Gastroesophageal sphincter (tissue), 4 donors: ENCODE measurements around the gene ATP6V1D. TPM values are rescaled to one million over a fixed set of nuclear protein-coding genes. Genes with fewer than 3 reads are reported as not detected.

Experiments used
- ATAC-seq: fragments of 150-250 bp; one replicate; pipeline ENCODE4 v1.9.1; 2016; ENCODE audit warnings: mild to moderate bottlenecking, moderate library complexity
- H3K27ac ChIP-seq, 4 donors: fragments of 200-600 bp; sonication (generic) in 3 of 4; 1 replicate in 3 of 4; 2 replicates in 1 of 4; pipeline ENCODE4 v1.5.1; 2016 to 2019
- H3K27me3 ChIP-seq: fragments of 200-600 bp; sonication (generic); one replicate; pipeline ENCODE4 v1.5.1; 2019
- H3K36me3 ChIP-seq, 2 donors: fragments of 200-600 bp; sonication (generic); one replicate each; pipeline ENCODE4 v1.5.1; 2019; ENCODE audit warnings: control low read depth in 1 of 2
- H3K4me1 ChIP-seq, 3 donors: fragments of 200-600 bp; sonication (generic); 1 replicate in 2 of 3; 2 replicates in 1 of 3; pipeline ENCODE4 v1.5.1; 2016 to 2019; ENCODE audit warnings: control low read depth in 2 of 3
- H3K4me3 ChIP-seq, 2 donors: fragments of 200-600 bp; sonication (generic); one replicate each; pipeline ENCODE4 v1.5.1; 2019; ENCODE audit warnings: mild to moderate bottlenecking in 1 of 2, moderate library complexity in 1 of 2
- H3K9me3 ChIP-seq, 3 donors: fragments of 200-600 bp; sonication (generic); one replicate each; pipeline ENCODE4 v1.5.1; 2017 to 2019; ENCODE audit warnings: control low read depth in 2 of 3
- EP300 ChIP-seq: sonication (generic); formaldehyde crosslinking; IDR thresholded peaks from one replicate; pipeline ENCODE4 v1.6.1; 2017; ENCODE audit warnings: antibody characterized with exemption, mild to moderate bottlenecking
- POLR2A ChIP-seq, 2 donors: fragments of 450-650 bp; IDR thresholded peaks; one replicate each; pipeline ENCODE4 v1.6.1; 2017; ENCODE audit warnings: antibody characterized with exemption in 2 of 2, mild to moderate bottlenecking in 2 of 2, moderate library complexity in 1 of 2
- POLR2AphosphoS5 ChIP-seq: sonication (generic); formaldehyde crosslinking; IDR thresholded peaks from one replicate; pipeline ENCODE4 v1.6.1; 2017; ENCODE audit warnings: antibody characterized with exemption
- WGBS, 2 donors: methylation state at CpG; one replicate each; pipeline ENCODE4 v1.1.5; 2018; ENCODE audit warnings: low coverage in 1 of 2; 5-methylcytosine and 5-hydroxymethylcytosine counted together
- total RNA-seq, 4 donors: library from RNA; depleted of rRNA; stranded (reverse); fragments of >200 nt; gene quantifications; one replicate each; pipeline ENCODE4 v1.1.0, GENCODE V29; 2016
- TF ChIP-seq, protein P1 (sequence below), 4 experiments: fragments of 200-600 bp in 2 of 4; fragments of 450-650 bp in 2 of 4; sonication (generic) in 1 of 4; IDR thresholded peaks; one replicate each; pipeline ENCODE4 v1.5.1; 2017 to 2019; ENCODE audit warnings: antibody characterized with exemption in 4 of 4, mild to moderate bottlenecking in 2 of 4, moderate library complexity in 2 of 4

The ATP6V1D gene
- total RNA-seq, 4 donors from 2014 or later: 71.1 to 142 (median 94.3) TPM

DNA sequence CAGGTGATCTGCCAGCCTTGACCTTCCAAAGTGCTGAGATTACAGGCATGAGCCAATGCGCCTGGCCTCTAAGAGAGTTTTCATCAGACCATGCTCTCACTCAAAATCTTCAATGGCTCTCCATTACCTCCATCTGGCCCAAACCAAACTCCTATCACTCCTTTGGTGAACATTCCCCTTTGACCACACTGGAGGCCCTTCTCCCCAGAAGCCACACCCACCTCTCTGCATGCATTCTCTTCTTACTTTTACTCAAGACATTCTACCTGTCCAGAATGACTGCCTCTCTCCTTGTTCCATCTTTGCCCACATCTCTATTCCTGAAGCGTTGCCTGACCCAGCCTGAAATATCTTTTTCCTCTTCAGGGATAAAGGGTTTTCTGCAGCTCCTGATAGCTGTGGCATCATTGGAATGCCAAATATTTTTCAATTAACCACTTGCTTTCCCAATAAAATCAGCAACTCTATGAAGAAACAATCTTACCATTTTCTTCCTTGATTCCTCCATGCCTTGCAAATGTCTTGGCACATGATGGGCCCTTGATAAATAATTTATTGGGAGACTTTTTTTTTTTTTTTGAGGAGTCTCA, 36.9 kb upstream of the ATP6V1D start:
- WGBS, 2 donors: 36 to 71% methylated on average over 1 to 2 of the region's 2 CpGs
- no peak overlapping the region for H3K27ac ChIP-seq
- H3K4me1 ChIP-seq: no peaks in the 10 kb centered on the region
- H3K27me3 ChIP-seq: peaks cover 5% of the 10 kb centered on the region
- H3K9me3 ChIP-seq: no peaks in the 10 kb centered on the region
- H3K36me3 ChIP-seq: no peaks in the 10 kb centered on the region
- TF ChIP-seq POLR2A (IDR thresholded peaks at IDR 0.05) (no peak), POLR2AphosphoS5 (no peak), EP300 (no peak)
- TF ChIP-seq, protein P1, sequence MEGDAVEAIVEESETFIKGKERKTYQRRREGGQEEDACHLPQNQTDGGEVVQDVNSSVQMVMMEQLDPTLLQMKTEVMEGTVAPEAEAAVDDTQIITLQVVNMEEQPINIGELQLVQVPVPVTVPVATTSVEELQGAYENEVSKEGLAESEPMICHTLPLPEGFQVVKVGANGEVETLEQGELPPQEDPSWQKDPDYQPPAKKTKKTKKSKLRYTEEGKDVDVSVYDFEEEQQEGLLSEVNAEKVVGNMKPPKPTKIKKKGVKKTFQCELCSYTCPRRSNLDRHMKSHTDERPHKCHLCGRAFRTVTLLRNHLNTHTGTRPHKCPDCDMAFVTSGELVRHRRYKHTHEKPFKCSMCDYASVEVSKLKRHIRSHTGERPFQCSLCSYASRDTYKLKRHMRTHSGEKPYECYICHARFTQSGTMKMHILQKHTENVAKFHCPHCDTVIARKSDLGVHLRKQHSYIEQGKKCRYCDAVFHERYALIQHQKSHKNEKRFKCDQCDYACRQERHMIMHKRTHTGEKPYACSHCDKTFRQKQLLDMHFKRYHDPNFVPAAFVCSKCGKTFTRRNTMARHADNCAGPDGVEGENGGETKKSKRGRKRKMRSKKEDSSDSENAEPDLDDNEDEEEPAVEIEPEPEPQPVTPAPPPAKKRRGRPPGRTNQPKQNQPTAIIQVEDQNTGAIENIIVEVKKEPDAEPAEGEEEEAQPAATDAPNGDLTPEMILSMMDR (IDR thresholded peaks at IDR 0.05): no peak
- no peak for ATAC-seq
- H3K4me3 ChIP-seq: no peak overlapping the region

DNA sequence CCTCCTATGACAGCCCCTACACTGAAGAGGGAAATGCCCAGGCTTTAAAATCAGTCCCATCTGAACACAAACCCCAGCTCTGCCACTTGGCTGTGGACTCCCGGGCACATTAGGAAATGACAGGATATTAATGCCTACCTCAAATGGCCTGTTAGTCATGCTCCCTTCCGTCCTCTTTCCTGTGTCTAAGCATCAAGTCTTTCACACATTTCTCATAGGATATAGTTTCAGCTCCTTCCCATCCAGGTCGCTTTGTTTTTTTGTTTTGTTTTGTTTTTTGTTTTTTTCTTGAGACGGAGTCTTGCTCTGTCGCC, 36.2 kb upstream of the ATP6V1D start:
- H3K9me3 ChIP-seq: no peaks in the 10 kb centered on the region
- ATAC-seq: no peak
- WGBS, 2 donors: 77 to 82% methylated on average over 5 of the region's 5 CpGs
- peaks cover 5% of the 10 kb centered on the region for H3K27me3 ChIP-seq
- H3K4me1 ChIP-seq: no peaks in the 10 kb centered on the region
- no peak overlapping the region for H3K4me3 ChIP-seq
- no peak overlapping the region for H3K27ac ChIP-seq
- no peaks in the 10 kb centered on the region for H3K36me3 ChIP-seq
- TF ChIP-seq EP300: no peak
- no peak for TF ChIP-seq POLR2A (IDR thresholded peaks at IDR 0.05)
- TF ChIP-seq, protein P1 (IDR thresholded peaks at IDR 0.05): no peak
- TF ChIP-seq POLR2AphosphoS5: no peak

DNA sequence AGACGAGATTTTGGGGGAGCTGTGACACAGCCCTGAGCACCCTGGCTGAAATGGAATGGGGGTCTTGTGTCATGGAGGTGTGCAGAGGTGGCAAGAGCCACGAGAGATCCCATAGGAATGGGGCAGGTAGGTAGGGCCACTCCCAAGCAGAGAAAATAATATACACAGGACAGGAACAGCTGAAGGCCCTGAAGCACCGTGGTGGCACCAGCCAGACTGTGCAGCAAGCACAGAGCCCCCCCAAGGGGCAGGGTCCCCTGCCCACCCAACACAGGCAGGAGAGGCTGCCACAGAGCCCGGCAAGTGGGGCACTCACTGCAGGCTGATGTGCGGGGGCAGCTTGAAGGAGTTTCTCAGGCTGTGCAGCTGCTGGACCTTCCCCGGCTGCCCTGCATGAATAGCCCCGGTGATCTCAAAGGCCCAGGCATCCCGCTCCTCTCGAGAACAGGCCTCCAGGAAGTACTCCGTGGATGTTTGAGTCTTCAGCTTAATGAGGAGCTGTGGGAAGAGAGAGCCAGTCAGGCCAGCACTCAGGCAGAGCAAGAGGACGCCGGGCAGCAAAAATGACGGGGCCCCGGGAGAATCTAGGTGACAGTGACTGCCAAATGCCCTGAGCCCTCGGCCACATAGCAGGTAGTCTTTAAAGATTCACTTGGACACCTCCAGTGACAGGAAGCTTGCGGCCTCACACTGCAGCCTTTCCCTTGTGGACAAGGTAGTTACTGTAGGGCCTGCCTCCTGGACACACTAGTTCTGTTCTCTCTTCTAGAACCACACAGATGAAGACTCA, 35.7 kb upstream of the ATP6V1D start:
- WGBS, 2 donors: 93% methylated on average over 7 of the region's 16 CpGs; no CpG with 5 or more reads in 1 of the 2 donors
- Histone ChIP-seq H3K27me3 (peaks cover 5% of the 10 kb centered on the region), H3K4me3 (no peak overlapping the region), H3K27ac (no peak overlapping the region), H3K9me3 (no peaks in the 10 kb centered on the region), H3K36me3 (no peaks in the 10 kb centered on the region), H3K4me1 (no peaks in the 10 kb centered on the region)
- no peak for ATAC-seq
- no peak for TF ChIP-seq EP300
- no peak for TF ChIP-seq POLR2A (IDR thresholded peaks at IDR 0.05)
- TF ChIP-seq POLR2AphosphoS5: no peak
- TF ChIP-seq, protein P1 (IDR thresholded peaks at IDR 0.05): no peak

DNA sequence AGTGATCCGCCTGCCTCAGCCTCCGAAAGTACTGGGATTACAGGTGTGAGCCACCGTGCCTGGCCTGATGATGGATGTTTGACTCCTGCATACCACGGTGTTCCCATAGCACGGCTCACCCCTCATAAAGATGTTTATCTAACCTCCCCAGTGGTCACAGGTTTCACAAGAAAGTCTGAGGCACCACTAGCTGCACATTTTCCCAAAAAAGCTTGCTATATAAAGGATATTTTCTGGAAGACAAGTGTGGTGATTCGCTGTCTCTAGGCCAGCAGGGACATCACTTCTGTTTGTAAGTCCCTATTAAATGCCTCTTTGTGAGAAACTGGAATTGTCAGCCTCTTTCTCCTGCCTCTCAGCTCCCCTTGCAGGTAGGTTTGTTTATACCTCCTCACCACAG, 34.1 kb upstream of the ATP6V1D start:
- H3K27me3 ChIP-seq: peaks cover 5% of the 10 kb centered on the region
- WGBS, 2 donors: 58 to 86% methylated on average over 1 to 3 of the region's 6 CpGs
- no peak for ATAC-seq

More for the DNA sequence above, 34.1 kb upstream of the ATP6V1D start:
- H3K27ac ChIP-seq: no peak overlapping the region
- no peaks in the 10 kb centered on the region for H3K9me3 ChIP-seq
- H3K36me3 ChIP-seq: no peaks in the 10 kb centered on the region
- no peak overlapping the region for H3K4me3 ChIP-seq
- H3K4me1 ChIP-seq: no peaks in the 10 kb centered on the region
- TF ChIP-seq EP300: no peak
- no peak for TF ChIP-seq POLR2AphosphoS5
- TF ChIP-seq, protein P1 (IDR thresholded peaks at IDR 0.05): no peak
- TF ChIP-seq POLR2A (IDR thresholded peaks at IDR 0.05): no peak
